GM15510 (cell line): ENCODE results near the gene GPC4.

Experiments used
- POLR2A ChIP-seq: IDR thresholded peaks from 3 replicates; pipeline ENCODE4 v1.6.1; 2011; ENCODE audit warnings: borderline replicate concordance; ENCODE audit not compliant: insufficient read length; ENCODE audit errors: extremely low read depth

Gene GPC4

DNA sequence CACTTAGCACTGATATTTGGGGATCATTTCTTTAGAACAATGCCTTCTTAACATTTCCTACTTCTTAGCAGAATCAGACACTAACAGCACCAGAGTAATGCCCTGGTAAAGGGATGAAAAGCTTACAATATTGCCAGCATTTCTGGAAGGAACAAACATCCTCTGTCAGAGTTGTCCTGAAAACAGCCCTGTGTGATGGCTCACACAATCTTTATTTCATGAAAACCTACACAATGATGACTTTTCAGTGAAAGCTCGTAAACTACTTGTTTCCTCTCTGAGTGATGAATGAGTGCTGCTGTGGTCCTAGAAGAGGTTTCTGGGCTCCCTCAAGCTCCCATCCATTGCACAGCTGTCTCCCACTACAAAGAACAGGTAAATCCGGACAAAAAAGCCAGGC lies 52.8 kb downstream of the GPC4 start:
- no peak for TF ChIP-seq POLR2A

GRCh38 chrX:133359466-133359865 lies 55.8 kb downstream of the GPC4 start:
- TF ChIP-seq POLR2A = no peak

DNA sequence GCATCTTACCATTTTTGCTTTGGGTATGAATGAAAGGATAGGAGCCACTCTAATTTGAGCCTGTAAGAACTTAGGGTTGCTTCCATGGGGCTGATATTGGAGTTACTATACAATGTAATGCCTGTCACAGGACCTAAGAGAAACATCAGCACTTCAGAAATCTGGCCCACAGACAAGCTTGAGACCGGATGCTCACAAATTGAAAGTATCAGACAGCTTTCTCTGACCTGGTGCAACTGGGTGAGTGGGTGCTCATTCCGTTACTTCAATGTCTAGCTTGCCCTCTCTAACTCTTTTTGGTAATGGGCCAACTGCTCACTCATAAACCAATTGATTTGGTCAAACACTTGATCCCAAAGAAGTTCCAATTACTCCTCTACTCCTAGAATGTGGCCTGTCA lies 62.1 kb downstream of the GPC4 start:
- no peak for TF ChIP-seq POLR2A

DNA sequence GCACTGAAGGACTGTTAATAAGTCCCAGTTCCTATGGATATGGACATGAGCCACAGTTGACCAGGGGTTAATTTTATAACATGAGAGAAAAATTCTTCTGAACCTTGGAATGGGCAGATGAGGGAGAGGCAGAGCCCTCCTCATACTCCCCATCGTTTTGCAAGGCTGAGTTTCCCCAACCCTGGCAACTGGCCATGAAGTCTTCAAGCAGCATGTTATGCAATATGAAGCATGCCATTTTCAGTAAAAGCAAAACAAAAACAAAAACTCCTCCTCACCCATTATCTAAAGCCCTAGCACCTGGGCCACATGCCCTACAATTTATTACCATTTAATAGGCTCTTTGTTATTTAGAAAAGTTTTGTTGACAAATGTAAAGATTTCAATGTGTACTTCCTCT lies 64.5 kb downstream of the GPC4 start:
- no peak for TF ChIP-seq POLR2A

GRCh38 chrX:133346026-133346425 lies 69.3 kb downstream of the GPC4 start:
- no peak for TF ChIP-seq POLR2A

DNA sequence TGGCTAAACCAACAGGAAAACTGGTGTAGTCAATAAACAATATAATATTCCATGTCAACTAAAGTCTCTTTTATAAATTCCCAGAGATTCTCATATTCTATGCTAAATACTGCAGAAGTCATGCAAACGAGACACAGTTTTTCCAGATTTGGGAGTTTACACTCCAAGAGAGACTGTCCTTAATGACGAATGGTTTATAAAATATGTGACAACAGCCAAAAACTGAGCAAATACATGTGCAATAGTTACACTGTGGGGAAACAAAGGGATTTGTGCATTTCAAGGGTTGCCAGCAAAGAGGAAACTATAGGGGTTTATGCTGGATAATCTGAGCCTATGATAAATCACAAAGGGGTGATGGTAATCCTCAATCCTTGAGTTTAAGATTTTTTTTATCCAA lies 75.7 kb downstream of the GPC4 start:
- no peak for TF ChIP-seq POLR2A

GRCh38 chrX:133337250-133337649 lies 78.0 kb downstream of the GPC4 start:
- TF ChIP-seq POLR2A = no peak

GRCh38 chrX:133335027-133335426 lies 80.3 kb downstream of the GPC4 start:
- no peak for TF ChIP-seq POLR2A

DNA sequence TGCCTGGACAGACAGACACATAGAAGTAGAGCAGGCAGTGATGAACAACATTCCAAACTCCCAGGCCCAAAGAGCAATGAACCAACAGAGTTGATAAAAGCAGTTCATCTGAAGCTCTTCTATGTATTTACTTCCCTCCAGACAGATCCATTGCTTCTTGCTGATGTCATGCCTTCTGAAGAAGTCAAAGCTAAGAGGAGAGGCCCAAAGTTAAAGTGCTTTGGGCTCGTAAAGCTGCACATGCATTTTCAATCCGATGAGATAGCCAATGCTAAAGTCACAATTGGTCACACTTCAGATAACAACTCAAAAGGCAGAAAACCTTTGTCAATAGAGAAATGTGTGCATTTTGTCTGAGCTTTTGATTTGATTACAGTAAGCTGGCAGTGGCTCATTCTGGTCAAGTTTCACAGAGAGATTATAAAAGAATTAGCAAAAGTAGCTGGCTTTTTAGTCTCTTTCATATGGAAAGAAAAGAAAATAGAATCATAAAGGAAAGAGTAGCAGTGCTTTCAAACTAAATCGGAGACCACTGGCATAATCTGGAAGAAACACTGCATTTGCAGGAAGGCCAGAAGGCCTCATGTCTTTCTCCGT lies 82.0 kb downstream of the GPC4 start:
- TF ChIP-seq POLR2A = no peak

DNA sequence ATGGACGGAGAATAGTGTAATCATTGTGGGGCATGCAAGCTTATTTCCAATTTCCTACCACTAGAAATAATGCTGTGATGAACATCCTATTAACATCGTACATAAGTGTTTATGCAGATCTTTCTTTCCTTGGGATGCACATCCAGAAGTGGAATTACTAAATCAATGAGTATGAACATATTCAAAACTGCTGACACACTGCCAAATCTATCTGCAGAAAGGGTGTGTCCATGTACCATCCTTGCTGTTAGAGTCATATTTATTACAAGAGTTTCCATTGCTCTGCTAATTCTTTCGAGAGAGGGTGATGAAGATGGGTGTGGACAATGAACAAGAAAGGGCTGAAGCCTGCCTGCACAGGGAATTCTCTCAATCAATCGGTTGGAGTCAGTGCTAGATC lies 82.6 kb downstream of the GPC4 start:
- TF ChIP-seq POLR2A = no peak

GRCh38 chrX:133330956-133331355 lies 84.3 kb downstream of the GPC4 start:
- no peak for TF ChIP-seq POLR2A

GRCh38 chrX:133325422-133325821 lies 89.9 kb downstream of the GPC4 start:
- no peak for TF ChIP-seq POLR2A

DNA sequence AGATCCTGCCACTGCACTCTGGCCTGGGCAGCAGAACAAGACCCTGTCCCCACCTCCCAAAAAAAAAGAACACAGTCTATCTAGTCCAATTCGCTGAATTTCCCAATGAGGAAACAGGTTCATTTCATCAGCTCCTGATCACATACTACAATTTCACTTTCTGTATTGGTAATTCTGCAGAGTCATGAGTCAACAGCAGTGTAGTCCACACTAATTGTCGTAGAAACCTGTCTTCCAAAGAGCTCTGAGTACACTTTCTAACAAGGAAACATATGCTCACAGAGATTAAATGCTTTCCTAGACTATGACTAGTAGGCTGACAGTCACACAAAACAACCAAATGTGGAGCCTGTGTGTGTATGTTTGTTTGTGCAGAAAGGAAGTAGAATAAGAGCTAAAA lies 91.9 kb downstream of the GPC4 start:
- no peak for TF ChIP-seq POLR2A

- no peak for TF ChIP-seq POLR2A
Measured at GRCh38 chrX:133321451-133321850, 93.8 kb downstream of the GPC4 start.

GRCh38 chrX:133314281-133314680 lies 101.0 kb downstream of the GPC4 start:
- TF ChIP-seq POLR2A = no peak

DNA sequence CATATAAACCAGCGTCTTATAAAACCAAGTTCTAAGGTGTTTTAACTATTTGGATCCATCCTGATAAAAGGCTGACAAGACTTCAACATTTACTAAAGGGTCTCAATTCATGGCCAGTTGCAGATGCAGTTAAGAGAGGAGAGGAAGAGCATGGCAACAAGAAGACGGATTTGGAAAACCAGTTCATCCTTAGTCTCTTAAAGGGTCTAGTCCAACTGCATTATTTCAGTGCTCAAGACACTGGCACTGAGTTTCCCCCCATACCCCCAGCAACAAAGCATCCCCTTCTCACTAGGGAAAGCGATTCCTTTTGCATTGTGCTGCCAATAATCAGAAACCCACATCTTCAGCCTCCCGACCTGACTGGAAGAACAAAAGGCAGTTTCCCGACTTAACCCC lies 106.8 kb downstream of the GPC4 start:
- no peak for TF ChIP-seq POLR2A

- TF ChIP-seq POLR2A = no peak
Measured at GRCh38 chrX:133307637-133308498, 107.4 kb downstream of the GPC4 start.

DNA sequence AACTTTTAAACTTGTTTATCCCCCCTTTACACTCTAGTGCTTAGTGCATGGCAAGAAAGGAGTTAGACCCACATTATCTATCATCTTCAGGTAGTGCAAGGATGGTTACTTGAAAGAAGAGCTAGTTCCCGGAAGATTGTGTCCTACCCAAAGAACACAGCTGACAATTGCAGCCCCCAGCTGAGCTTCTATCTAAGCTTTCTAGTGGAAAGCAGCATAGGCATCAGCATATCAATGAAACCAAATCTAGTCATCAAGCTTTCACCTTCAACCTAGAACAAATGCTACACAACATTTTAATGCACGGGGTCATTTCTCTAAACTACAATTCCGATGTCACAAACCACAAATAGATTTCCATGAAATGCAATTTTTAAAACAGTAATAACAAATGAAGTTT lies 108.2 kb downstream of the GPC4 start:
- no peak for TF ChIP-seq POLR2A

DNA sequence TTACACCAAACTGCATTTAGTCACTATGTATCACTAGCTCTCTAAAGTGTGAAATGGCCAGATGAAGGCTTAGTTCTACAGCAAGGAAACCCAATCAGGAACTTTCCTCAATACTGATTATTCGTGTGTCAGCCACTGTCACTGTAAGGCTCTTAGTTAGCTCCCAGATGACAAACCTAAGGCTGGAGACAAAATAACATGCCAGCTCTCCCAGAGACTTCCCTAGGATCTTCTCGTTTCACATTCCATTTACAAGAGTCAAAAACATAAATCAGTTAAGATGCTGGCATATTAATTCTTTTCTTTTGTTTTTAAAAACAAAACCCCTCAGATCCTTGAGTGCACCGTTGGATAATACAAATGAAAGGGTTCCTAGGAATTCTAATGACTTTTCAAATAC lies 109.0 kb downstream of the GPC4 start:
- no peak for TF ChIP-seq POLR2A
